ENCODE results near the gene TRPV4. TPM values are rescaled to one million over a fixed set of nuclear protein-coding genes. Genes with fewer than 3 reads are reported as not detected.

Gene TRPV4
- total and polyA plus RNA-seq, 9 donors, result 0.13 to 3.3 (median 0.99) TPM

GRCh38 chr12:109829667-109830066, 3.5 kb downstream of the TRPV4 start:
- H3K27me3 ChIP-seq (ENCODE audit: control insufficient read depth, insufficient read depth, low read length), result peaks cover 16% of the 10 kb centered on the region
- H3K36me3 ChIP-seq (ENCODE audit: control insufficient read depth, insufficient read depth, low read length), result no peaks in the 10 kb centered on the region
- WGBS (ENCODE audit: insufficient coverage), result 76% methylated on average over 10 of the region's 10 CpGs
- H3K27ac ChIP-seq (ENCODE audit: low read length), result no peak overlapping the region
- no peaks in the 10 kb centered on the region for H3K9me3 ChIP-seq (replicated peaks; ENCODE audit: control insufficient read depth, low read depth, low read length)
- no peak overlapping the region for H3K4me3 ChIP-seq (ENCODE audit: low read length)
- H3K4me1 ChIP-seq (ENCODE audit: control insufficient read depth, insufficient read depth, low read length), result peaks cover 11% of the 10 kb centered on the region
- no peak for DNase-seq

- H3K36me3 ChIP-seq (ENCODE audit: control insufficient read depth, insufficient read depth, low read length), result no peaks in the 10 kb centered on the region
- H3K9me3 ChIP-seq (replicated peaks; ENCODE audit: control insufficient read depth, low read depth, low read length), result no peaks in the 10 kb centered on the region
- H3K4me1 ChIP-seq (ENCODE audit: control insufficient read depth, insufficient read depth, low read length), result peaks cover 11% of the 10 kb centered on the region
- DNase-seq, result no peak
- 33% methylated on average over 1 of the region's 3 CpGs for WGBS (ENCODE audit: insufficient coverage)
- H3K4me3 ChIP-seq (ENCODE audit: low read length), result no peak overlapping the region
- H3K27ac ChIP-seq (ENCODE audit: low read length), result no peak overlapping the region
- H3K27me3 ChIP-seq (ENCODE audit: control insufficient read depth, insufficient read depth, low read length), result peaks cover 16% of the 10 kb centered on the region
Measured at GRCh38 chr12:109828754-109829511, 4.3 kb downstream of the TRPV4 start.

- Histone ChIP-seq H3K27ac (ENCODE audit: low read length) (no peak overlapping the region), H3K4me1 (ENCODE audit: control insufficient read depth, insufficient read depth, low read length) (peaks cover 5% of the 10 kb centered on the region), H3K4me3 (ENCODE audit: low read length) (no peak overlapping the region), H3K9me3 (replicated peaks; ENCODE audit: control insufficient read depth, low read depth, low read length) (no peaks in the 10 kb centered on the region), H3K27me3 (ENCODE audit: control insufficient read depth, insufficient read depth, low read length) (peaks cover 13% of the 10 kb centered on the region), H3K36me3 (ENCODE audit: control insufficient read depth, insufficient read depth, low read length) (no peaks in the 10 kb centered on the region)
- 20% methylated on average over 12 of the region's 19 CpGs for WGBS (ENCODE audit: insufficient coverage)
- DNase-seq, result peak; percentile 71
Measured at GRCh38 chr12:109827566-109828550, 5.3 kb downstream of the TRPV4 start.

- Histone ChIP-seq H3K9me3 (replicated peaks; ENCODE audit: control insufficient read depth, low read depth, low read length) (no peaks in the 10 kb centered on the region), H3K4me1 (ENCODE audit: control insufficient read depth, insufficient read depth, low read length) (no peaks in the 10 kb centered on the region), H3K4me3 (ENCODE audit: low read length) (no peak overlapping the region), H3K27me3 (ENCODE audit: control insufficient read depth, insufficient read depth, low read length) (peaks cover 8% of the 10 kb centered on the region), H3K36me3 (ENCODE audit: control insufficient read depth, insufficient read depth, low read length) (no peaks in the 10 kb centered on the region), H3K27ac (ENCODE audit: low read length) (no peak overlapping the region)
- no CpG with 5 or more reads among the region's 3 CpGs for WGBS (ENCODE audit: insufficient coverage)
- no peak for DNase-seq
Measured at GRCh38 chr12:109827080-109827479, 6.1 kb downstream of the TRPV4 start.

GRCh38 chr12:109824731-109825130, 8.5 kb downstream of the TRPV4 start:
- Histone ChIP-seq H3K4me3 (ENCODE audit: low read length) (no peak overlapping the region), H3K9me3 (replicated peaks; ENCODE audit: control insufficient read depth, low read depth, low read length) (no peaks in the 10 kb centered on the region), H3K36me3 (ENCODE audit: control insufficient read depth, insufficient read depth, low read length) (no peaks in the 10 kb centered on the region), H3K27ac (ENCODE audit: low read length) (no peak overlapping the region), H3K27me3 (ENCODE audit: control insufficient read depth, insufficient read depth, low read length) (no peaks in the 10 kb centered on the region), H3K4me1 (ENCODE audit: control insufficient read depth, insufficient read depth, low read length) (no peaks in the 10 kb centered on the region)
- DNase-seq, result no peak
- WGBS (ENCODE audit: insufficient coverage), result 80% methylated on average over 1 of the region's 8 CpGs

GRCh38 chr12:109822951-109823411, 10.2 kb downstream of the TRPV4 start:
- H3K4me3 ChIP-seq (ENCODE audit: low read length), result no peak overlapping the region
- DNase-seq, result no peak

GRCh38 chr12:109822416-109822815, 10.8 kb downstream of the TRPV4 start:
- H3K4me3 ChIP-seq (ENCODE audit: low read length), result no peak overlapping the region
- no peak overlapping the region for H3K27ac ChIP-seq (ENCODE audit: low read length)
- no peaks in the 10 kb centered on the region for H3K27me3 ChIP-seq (ENCODE audit: control insufficient read depth, insufficient read depth, low read length)
- H3K36me3 ChIP-seq (ENCODE audit: control insufficient read depth, insufficient read depth, low read length), result no peaks in the 10 kb centered on the region
- 72% methylated on average over 5 of the region's 7 CpGs for WGBS (ENCODE audit: insufficient coverage)
- no peaks in the 10 kb centered on the region for H3K9me3 ChIP-seq (replicated peaks; ENCODE audit: control insufficient read depth, low read depth, low read length)
- no peak for DNase-seq
- H3K4me1 ChIP-seq (ENCODE audit: control insufficient read depth, insufficient read depth, low read length), result no peaks in the 10 kb centered on the region

More at GRCh38 chr12:109822951-109823411, 10.2 kb downstream of the TRPV4 start:
- Histone ChIP-seq H3K9me3 (replicated peaks; ENCODE audit: control insufficient read depth, low read depth, low read length) (no peaks in the 10 kb centered on the region), H3K27me3 (ENCODE audit: control insufficient read depth, insufficient read depth, low read length) (no peaks in the 10 kb centered on the region), H3K27ac (ENCODE audit: low read length) (no peak overlapping the region), H3K36me3 (ENCODE audit: control insufficient read depth, insufficient read depth, low read length) (no peaks in the 10 kb centered on the region), H3K4me1 (ENCODE audit: control insufficient read depth, insufficient read depth, low read length) (no peaks in the 10 kb centered on the region)
- WGBS (ENCODE audit: insufficient coverage), result 70% methylated on average over 15 of the region's 15 CpGs

GRCh38 chr12:109821968-109822367, 11.2 kb downstream of the TRPV4 start:
- Histone ChIP-seq H3K4me3 (ENCODE audit: low read length) (no peak overlapping the region), H3K27ac (ENCODE audit: low read length) (no peak overlapping the region), H3K36me3 (ENCODE audit: control insufficient read depth, insufficient read depth, low read length) (no peaks in the 10 kb centered on the region), H3K4me1 (ENCODE audit: control insufficient read depth, insufficient read depth, low read length) (no peaks in the 10 kb centered on the region), H3K27me3 (ENCODE audit: control insufficient read depth, insufficient read depth, low read length) (no peaks in the 10 kb centered on the region), H3K9me3 (replicated peaks; ENCODE audit: control insufficient read depth, low read depth, low read length) (no peaks in the 10 kb centered on the region)
- no peak for DNase-seq

- no peaks in the 10 kb centered on the region for H3K36me3 ChIP-seq (ENCODE audit: control insufficient read depth, insufficient read depth, low read length)
- H3K27me3 ChIP-seq (ENCODE audit: control insufficient read depth, insufficient read depth, low read length), result no peaks in the 10 kb centered on the region
- DNase-seq, result no peak
- H3K9me3 ChIP-seq (replicated peaks; ENCODE audit: control insufficient read depth, low read depth, low read length), result no peaks in the 10 kb centered on the region
- H3K4me1 ChIP-seq (ENCODE audit: control insufficient read depth, insufficient read depth, low read length), result no peaks in the 10 kb centered on the region
- H3K27ac ChIP-seq (ENCODE audit: low read length), result no peak overlapping the region
- 54% methylated on average over 13 of the region's 16 CpGs for WGBS (ENCODE audit: insufficient coverage)
- H3K4me3 ChIP-seq (ENCODE audit: low read length), result no peak overlapping the region
Measured at GRCh38 chr12:109820816-109821381, 12.3 kb downstream of the TRPV4 start.
